K562 (cell line): ENCODE data around the gene LRRC26. TPM values are rescaled to one million over a fixed set of nuclear protein-coding genes. Genes with fewer than 3 reads are reported as not detected.
A peak's percentile ranks its signal among the peaks of the same experiment; 100 is the strongest.

Experiments
- BRD4 ChIP-seq: fragments of 200-600 bp; sonication (generic); IDR thresholded peaks from 2 replicates; pipeline ENCODE4 v1.6.1; 2017; ENCODE audit warnings: inconsistent platforms
- BRF2 ChIP-seq: IDR thresholded peaks from 3 replicates; pipeline ENCODE4 v1.6.1; 2011; ENCODE audit warnings: borderline replicate concordance, mild to moderate bottlenecking; ENCODE audit not compliant: insufficient read length, insufficient read depth
- E2F5 ChIP-seq: sonication (generic); formaldehyde crosslinking; IDR thresholded peaks from 2 replicates; pipeline ENCODE4 v1.8.0; 2022; ENCODE audit warnings: mild to moderate bottlenecking, missing genetic modification reagents
- EHMT2 ChIP-seq: fragments of 450-650 bp; IDR thresholded peaks from 2 replicates; pipeline ENCODE4 v1.6.1; 2018; ENCODE audit warnings: antibody characterized with exemption
- EP300 ChIP-seq: IDR thresholded peaks from 2 replicates; pipeline ENCODE4 v1.6.1; 2012; ENCODE audit warnings: low read length, improper control_type of control experiment
- FOS ChIP-seq: IDR thresholded peaks from 3 replicates; pipeline ENCODE4 v1.6.1; 2011; ENCODE audit not compliant: insufficient read length; ENCODE audit errors: extremely low read depth
- MYC ChIP-seq, 2 experiments: fragments of 250-450 bp in 1 of 2; sonication (Bioruptor Pico) in 1 of 2; IDR thresholded peaks; 2 replicates each; pipeline versions ENCODE4 v1.5.1 to v1.6.1; 2012 to 2021; ENCODE audit warnings: low read depth in 2 of 2, borderline replicate concordance in 1 of 2, improper control_type of control experiment in 1 of 2, low read length in 1 of 2, mild to moderate bottlenecking in 1 of 2, moderate library complexity in 1 of 2
- RB1 ChIP-seq: fragments of 450-650 bp; IDR thresholded peaks from 2 replicates; pipeline ENCODE4 v1.6.1; 2017; ENCODE audit warnings: low read depth, mild to moderate bottlenecking
- RBM25 ChIP-seq: fragments of 200-400 bp; formaldehyde crosslinking; IDR thresholded peaks from 2 replicates; pipeline ENCODE4 v1.6.1; 2018; ENCODE audit warnings: low read length, low read depth, moderate library complexity; ENCODE audit not compliant: severe bottlenecking
- UBTF ChIP-seq, 2 experiments: IDR thresholded peaks; 2 replicates each; pipeline ENCODE4 v1.6.1; 2012; ENCODE audit warnings: improper control_type of control experiment in 2 of 2, low read depth in 2 of 2, low read length in 2 of 2, borderline replicate concordance in 1 of 2
- ZNF253 ChIP-seq: fragments of 250-450 bp; sonication (Bioruptor Pico); conservative IDR thresholded peaks from 2 replicates; pipeline ENCODE4 v1.6.1; 2021; ENCODE audit warnings: mild to moderate bottlenecking
- ZNF311 ChIP-seq: fragments of 250-450 bp; sonication (Bioruptor Pico); IDR thresholded peaks from 2 replicates; pipeline ENCODE4 v1.4.0; 2020; ENCODE audit warnings: mild to moderate bottlenecking, moderate library complexity
- ZNF347 ChIP-seq: fragments of 450-650 bp; formaldehyde crosslinking; IDR thresholded peaks from 2 replicates; pipeline ENCODE4 v1.4.0; 2020; ENCODE audit warnings: low read depth, mild to moderate bottlenecking, moderate library complexity
- ZNF589 ChIP-seq: fragments of 200-800 bp; sonication (Bioruptor generic); IDR thresholded peaks from 2 replicates; pipeline ENCODE4 v1.6.1; 2016; ENCODE audit warnings: low read depth, missing genetic modification characterization, missing compliant biosample characterization
- polyA plus RNA-seq, 8 experiments: library from polyadenylated mRNA; depleted of rRNA in 4 of 8; stranded (reverse) in 5 of 8; unstranded in 3 of 8; fragments of >200 nt; fragmentation: Nextera tagmentation in 2 of 8; fragmentation: Illumina TruSeq in 1 of 8; extraction: Ambion mirVana in 2 of 8; extraction: Trizol in 1 of 8; gene quantifications; 2 replicates each; pipeline versions ENCODE4 v1.2.1 to v1.2.3, GENCODE V29; 2011 to 2014; ENCODE audit warnings: inconsistent platforms in 1 of 8, missing spikeins in 1 of 8
- total RNA-seq, 7 experiments: library from RNA; depleted of rRNA in 6 of 7; stranded (reverse); fragments of >200 nt in 6 of 7; fragmentation: Illumina TruSeq in 2 of 7; extraction: Trizol in 2 of 7; gene quantifications; 2 replicates each; pipeline versions ENCODE4 v1.2.1 to v1.2.3, GENCODE V29; 2011 to 2021; ENCODE audit warnings: low replicate concordance in 1 of 7
- TF ChIP-seq, protein P1 (sequence below): fragments of 450-650 bp; formaldehyde crosslinking; IDR thresholded peaks from 2 replicates; pipeline ENCODE4 v1.4.0; 2022; ENCODE audit warnings: missing genetic modification characterization
- TF ChIP-seq, protein P2 (sequence below): sonication (generic); formaldehyde crosslinking; IDR thresholded peaks from 2 replicates; pipeline ENCODE4 v1.8.1; 2023; ENCODE audit warnings: missing genetic modification reagents, mild to moderate bottlenecking, borderline replicate concordance

Gene LRRC26
- total and polyA plus RNA-seq, 9 of the 15 experiments (the other 6 are each of a cell fraction or from before 2014, with no cell fraction given), result not detected

GRCh38 chr9:137218754-137219271 lies 49.0 kb upstream of the LRRC26 start (continued):
- TF ChIP-seq ZNF253 (no peak), RBM25 (no peak), BRF2 (no peak), FOS (peak; percentile 36), EHMT2 (no peak), MYC (IDR thresholded peaks at IDR 0.05; ENCODE audit: low read depth, low read length) (peak; percentile 36; the same call in 1 of the 2 replicates), MYC (CRISPR knock-in tag; IDR thresholded peaks at IDR 0.05; ENCODE audit: borderline replicate concordance, low read depth) (no peak), E2F5 (CRISPR knock-in tag) (0 out of 2 replicates have a peak, but pooled peaks have one; percentile 33), ZNF589 (CRISPR knock-in tag) (peak; percentile 56; the same call in 1 of the 2 replicates), RB1 (no peak), EP300 (peak; percentile 77), UBTF (IDR thresholded peaks at IDR 0.05; ENCODE audit: borderline replicate concordance in 1 of 2, low read depth in 2 of 2, low read length in 2 of 2) (peak in 1 of 2 experiments; percentile 72; a peak in 2 of 4 replicates), ZNF311 (CRISPR knock-in tag) (peak; percentile 71; the same call in 1 of the 2 replicates), BRD4 (no peak), ZNF347 (CRISPR knock-in tag) (no peak)
- TF ChIP-seq, protein P1, sequence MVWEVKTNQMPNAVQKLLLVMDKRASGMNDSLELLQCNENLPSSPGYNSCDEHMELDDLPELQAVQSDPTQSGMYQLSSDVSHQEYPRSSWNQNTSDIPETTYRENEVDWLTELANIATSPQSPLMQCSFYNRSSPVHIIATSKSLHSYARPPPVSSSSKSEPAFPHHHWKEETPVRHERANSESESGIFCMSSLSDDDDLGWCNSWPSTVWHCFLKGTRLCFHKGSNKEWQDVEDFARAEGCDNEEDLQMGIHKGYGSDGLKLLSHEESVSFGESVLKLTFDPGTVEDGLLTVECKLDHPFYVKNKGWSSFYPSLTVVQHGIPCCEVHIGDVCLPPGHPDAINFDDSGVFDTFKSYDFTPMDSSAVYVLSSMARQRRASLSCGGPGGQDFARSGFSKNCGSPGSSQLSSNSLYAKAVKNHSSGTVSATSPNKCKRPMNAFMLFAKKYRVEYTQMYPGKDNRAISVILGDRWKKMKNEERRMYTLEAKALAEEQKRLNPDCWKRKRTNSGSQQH (CRISPR knock-in tag), result 0 out of 2 replicates have a peak, but pooled peaks have one; percentile 61
- TF ChIP-seq, protein P2, sequence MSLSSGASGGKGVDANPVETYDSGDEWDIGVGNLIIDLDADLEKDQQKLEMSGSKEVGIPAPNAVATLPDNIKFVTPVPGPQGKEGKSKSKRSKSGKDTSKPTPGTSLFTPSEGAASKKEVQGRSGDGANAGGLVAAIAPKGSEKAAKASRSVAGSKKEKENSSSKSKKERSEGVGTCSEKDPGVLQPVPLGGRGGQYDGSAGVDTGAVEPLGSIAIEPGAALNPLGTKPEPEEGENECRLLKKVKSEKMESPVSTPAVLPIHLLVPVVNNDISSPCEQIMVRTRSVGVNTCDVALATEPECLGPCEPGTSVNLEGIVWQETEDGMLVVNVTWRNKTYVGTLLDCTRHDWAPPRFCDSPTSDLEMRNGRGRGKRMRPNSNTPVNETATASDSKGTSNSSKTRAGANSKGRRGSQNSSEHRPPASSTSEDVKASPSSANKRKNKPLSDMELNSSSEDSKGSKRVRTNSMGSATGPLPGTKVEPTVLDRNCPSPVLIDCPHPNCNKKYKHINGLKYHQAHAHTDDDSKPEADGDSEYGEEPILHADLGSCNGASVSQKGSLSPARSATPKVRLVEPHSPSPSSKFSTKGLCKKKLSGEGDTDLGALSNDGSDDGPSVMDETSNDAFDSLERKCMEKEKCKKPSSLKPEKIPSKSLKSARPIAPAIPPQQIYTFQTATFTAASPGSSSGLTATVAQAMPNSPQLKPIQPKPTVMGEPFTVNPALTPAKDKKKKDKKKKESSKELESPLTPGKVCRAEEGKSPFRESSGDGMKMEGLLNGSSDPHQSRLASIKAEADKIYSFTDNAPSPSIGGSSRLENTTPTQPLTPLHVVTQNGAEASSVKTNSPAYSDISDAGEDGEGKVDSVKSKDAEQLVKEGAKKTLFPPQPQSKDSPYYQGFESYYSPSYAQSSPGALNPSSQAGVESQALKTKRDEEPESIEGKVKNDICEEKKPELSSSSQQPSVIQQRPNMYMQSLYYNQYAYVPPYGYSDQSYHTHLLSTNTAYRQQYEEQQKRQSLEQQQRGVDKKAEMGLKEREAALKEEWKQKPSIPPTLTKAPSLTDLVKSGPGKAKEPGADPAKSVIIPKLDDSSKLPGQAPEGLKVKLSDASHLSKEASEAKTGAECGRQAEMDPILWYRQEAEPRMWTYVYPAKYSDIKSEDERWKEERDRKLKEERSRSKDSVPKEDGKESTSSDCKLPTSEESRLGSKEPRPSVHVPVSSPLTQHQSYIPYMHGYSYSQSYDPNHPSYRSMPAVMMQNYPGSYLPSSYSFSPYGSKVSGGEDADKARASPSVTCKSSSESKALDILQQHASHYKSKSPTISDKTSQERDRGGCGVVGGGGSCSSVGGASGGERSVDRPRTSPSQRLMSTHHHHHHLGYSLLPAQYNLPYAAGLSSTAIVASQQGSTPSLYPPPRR (CRISPR knock-in tag), result no peak
